SK-N-SH treated with all-trans-retinoic acid at 6 μM for 48 hours (cell line): Measurements from ENCODE around the gene TMPRSS4.

Experiments
- CREB5 ChIP-seq: fragments of 250-450 bp; sonication (Bioruptor Pico); IDR thresholded peaks from 2 replicates; pipeline ENCODE4 v1.5.1; 2020; ENCODE audit warnings: low read depth, mild to moderate bottlenecking, moderate library complexity
- CSDC2 ChIP-seq: fragments of 250-450 bp; sonication (Bioruptor Pico); IDR thresholded peaks from 2 replicates; pipeline ENCODE4 v1.5.0; 2020; ENCODE audit warnings: mild to moderate bottlenecking, moderate library complexity
- ISL1 ChIP-seq: fragments of 250-450 bp; sonication (Bioruptor Pico); IDR thresholded peaks from 2 replicates; pipeline ENCODE4 v2.1.2; 2022; ENCODE audit warnings: mild to moderate bottlenecking, moderate library complexity
- PATZ1 ChIP-seq: fragments of 250-450 bp; sonication (Bioruptor Pico); IDR thresholded peaks from 2 replicates; pipeline ENCODE4 v1.8.0; 2020; ENCODE audit warnings: mild to moderate bottlenecking, moderate library complexity, borderline replicate concordance
- RARB ChIP-seq: fragments of 250-450 bp; sonication (Bioruptor Pico); IDR thresholded peaks from 2 replicates; pipeline ENCODE4 v1.8.0; 2021; ENCODE audit warnings: mild to moderate bottlenecking, moderate library complexity
- SNAI2 ChIP-seq: fragments of 250-450 bp; sonication (Bioruptor Pico); IDR thresholded peaks from 2 replicates; pipeline ENCODE4 v1.5.0; 2020; ENCODE audit warnings: mild to moderate bottlenecking, moderate library complexity
- TCF4 ChIP-seq: fragments of 250-450 bp; sonication (Bioruptor Pico); IDR thresholded peaks from 2 replicates; pipeline ENCODE4 v1.8.0; 2021; ENCODE audit warnings: mild to moderate bottlenecking, moderate library complexity, borderline replicate concordance
- TOX ChIP-seq: fragments of 250-450 bp; sonication (Bioruptor Pico); IDR thresholded peaks from 2 replicates; pipeline ENCODE4 v1.8.0; 2021; ENCODE audit warnings: mild to moderate bottlenecking, moderate library complexity, borderline replicate concordance
- ZC3H10 ChIP-seq: fragments of 250-450 bp; sonication (Bioruptor Pico); IDR thresholded peaks from 2 replicates; pipeline ENCODE4 v1.5.1; 2021; ENCODE audit warnings: mild to moderate bottlenecking, moderate library complexity
- ZFP30 ChIP-seq: fragments of 450-650 bp; formaldehyde crosslinking; IDR thresholded peaks from 2 replicates; pipeline ENCODE4 v1.5.0; 2022; ENCODE audit warnings: mild to moderate bottlenecking, moderate library complexity
- ZNF8 ChIP-seq: fragments of 450-650 bp; formaldehyde crosslinking; IDR thresholded peaks from 2 replicates; pipeline ENCODE4 v1.5.0; 2020; ENCODE audit warnings: mild to moderate bottlenecking, moderate library complexity

GRCh38 chr11:118168751-118169150 is 91.9 kb downstream of the TMPRSS4 start:
- TF ChIP-seq PATZ1 (no peak), ZFP30 (CRISPR knock-in tag) (no peak), ZC3H10 (CRISPR knock-in tag) (no peak), CSDC2 (CRISPR knock-in tag) (no peak), TOX (CRISPR knock-in tag) (no peak), TCF4 (CRISPR knock-in tag) (no peak), SNAI2 (CRISPR knock-in tag) (no peak), RARB (CRISPR knock-in tag) (no peak), ZNF8 (no peak), ISL1 (CRISPR knock-in tag) (no peak), CREB5 (CRISPR knock-in tag) (no peak)
